ENCODE measurements around the gene HNF1A.

The HNF1A gene

DNA sequence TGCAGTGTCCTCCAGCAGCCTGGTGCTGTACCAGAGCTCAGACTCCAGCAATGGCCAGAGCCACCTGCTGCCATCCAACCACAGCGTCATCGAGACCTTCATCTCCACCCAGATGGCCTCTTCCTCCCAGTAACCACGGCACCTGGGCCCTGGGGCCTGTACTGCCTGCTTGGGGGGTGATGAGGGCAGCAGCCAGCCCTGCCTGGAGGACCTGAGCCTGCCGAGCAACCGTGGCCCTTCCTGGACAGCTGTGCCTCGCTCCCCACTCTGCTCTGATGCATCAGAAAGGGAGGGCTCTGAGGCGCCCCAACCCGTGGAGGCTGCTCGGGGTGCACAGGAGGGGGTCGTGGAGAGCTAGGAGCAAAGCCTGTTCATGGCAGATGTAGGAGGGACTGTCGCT lies 22.7 kb downstream of the HNF1A start:
- Histone ChIP-seq H3K27ac (no peak overlapping the region), H3K4me3 (no peak overlapping the region)
- TF ChIP-seq, protein P1, sequence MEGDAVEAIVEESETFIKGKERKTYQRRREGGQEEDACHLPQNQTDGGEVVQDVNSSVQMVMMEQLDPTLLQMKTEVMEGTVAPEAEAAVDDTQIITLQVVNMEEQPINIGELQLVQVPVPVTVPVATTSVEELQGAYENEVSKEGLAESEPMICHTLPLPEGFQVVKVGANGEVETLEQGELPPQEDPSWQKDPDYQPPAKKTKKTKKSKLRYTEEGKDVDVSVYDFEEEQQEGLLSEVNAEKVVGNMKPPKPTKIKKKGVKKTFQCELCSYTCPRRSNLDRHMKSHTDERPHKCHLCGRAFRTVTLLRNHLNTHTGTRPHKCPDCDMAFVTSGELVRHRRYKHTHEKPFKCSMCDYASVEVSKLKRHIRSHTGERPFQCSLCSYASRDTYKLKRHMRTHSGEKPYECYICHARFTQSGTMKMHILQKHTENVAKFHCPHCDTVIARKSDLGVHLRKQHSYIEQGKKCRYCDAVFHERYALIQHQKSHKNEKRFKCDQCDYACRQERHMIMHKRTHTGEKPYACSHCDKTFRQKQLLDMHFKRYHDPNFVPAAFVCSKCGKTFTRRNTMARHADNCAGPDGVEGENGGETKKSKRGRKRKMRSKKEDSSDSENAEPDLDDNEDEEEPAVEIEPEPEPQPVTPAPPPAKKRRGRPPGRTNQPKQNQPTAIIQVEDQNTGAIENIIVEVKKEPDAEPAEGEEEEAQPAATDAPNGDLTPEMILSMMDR (IDR thresholded peaks at IDR 0.05), result no peak
- DNase-seq (ENCODE audit: low spot score), result no peak

DNA sequence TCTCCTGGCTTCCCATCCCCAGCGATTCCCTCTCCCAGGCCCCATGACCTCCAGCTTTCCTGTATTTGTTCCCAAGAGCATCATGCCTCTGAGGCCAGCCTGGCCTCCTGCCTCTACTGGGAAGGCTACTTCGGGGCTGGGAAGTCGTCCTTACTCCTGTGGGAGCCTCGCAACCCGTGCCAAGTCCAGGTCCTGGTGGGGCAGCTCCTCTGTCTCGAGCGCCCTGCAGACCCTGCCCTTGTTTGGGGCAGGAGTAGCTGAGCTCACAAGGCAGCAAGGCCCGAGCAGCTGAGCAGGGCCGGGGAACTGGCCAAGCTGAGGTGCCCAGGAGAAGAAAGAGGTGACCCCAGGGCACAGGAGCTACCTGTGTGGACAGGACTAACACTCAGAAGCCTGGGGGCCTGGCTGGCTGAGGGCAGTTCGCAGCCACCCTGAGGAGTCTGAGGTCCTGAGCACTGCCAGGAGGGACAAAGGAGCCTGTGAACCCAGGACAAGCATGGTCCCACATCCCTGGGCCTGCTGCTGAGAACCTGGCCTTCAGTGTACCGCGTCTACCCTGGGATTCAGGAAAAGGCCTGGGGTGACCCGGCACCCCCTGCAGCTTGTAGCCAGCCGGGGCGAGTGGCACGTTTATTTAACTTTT lies 23.6 kb downstream of the HNF1A start:
- TF ChIP-seq, protein P1 (IDR thresholded peaks at IDR 0.05), result no peak
- H3K27ac ChIP-seq, result no peak overlapping the region
- no peak for DNase-seq (ENCODE audit: low spot score)
- no peak overlapping the region for H3K4me3 ChIP-seq

DNA sequence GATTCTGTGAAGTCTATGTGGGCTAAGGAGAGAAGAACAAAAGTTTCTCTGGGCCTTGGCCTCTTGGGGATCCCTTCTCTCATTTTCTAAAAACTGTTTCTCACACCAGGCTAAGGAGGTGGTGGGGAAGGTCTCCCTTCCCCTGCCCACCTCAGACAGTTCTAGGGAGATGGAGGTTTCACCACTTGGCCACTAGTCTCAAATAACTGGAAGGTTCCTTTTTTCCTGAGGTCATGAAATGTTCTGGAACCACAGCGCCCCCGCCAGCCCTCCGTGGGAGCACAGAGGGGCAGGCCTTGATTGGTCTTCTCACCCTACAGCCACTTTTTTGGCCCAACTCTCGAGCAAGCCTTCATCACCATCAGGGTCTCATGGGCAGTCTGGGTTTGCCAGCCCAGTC lies 25.3 kb downstream of the HNF1A start:
- TF ChIP-seq, protein P1 (IDR thresholded peaks at IDR 0.05), result no peak
- Histone ChIP-seq H3K4me3 (no peak overlapping the region), H3K27ac (no peak overlapping the region)
- DNase-seq (ENCODE audit: low spot score), result no peak

DNA sequence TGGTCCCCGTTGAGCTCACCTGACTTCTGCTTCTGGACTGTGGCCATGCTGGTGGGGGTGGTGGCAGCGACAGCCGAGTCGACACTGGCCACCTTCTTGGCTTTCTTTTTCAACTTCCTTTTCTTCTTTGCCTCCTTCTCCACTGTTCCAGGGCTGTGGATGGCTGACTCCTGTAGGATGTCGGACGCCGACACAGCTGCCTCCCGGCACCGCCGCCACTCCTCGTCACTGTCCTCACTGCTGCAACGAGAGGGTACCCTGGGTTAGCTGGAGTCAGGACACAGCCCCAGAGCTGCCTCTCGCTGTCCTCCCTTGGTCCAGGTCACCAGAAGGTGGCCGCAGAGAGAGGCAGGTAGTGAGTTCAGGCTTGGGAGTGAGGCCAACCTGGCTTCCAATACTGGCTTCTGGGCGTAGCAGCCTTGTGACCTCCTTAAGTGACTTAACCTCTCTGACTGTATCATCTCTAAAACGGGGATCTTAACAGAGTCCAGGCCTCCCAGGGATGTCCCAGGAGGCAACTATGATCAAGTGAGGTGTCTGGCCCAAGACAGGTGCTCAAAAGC lies 26.0 kb downstream of the HNF1A start:
- no peak overlapping the region for H3K4me3 ChIP-seq
- no peak for DNase-seq (ENCODE audit: low spot score)
- H3K27ac ChIP-seq, result no peak overlapping the region
- TF ChIP-seq, protein P1 (IDR thresholded peaks at IDR 0.05), result no peak

DNA sequence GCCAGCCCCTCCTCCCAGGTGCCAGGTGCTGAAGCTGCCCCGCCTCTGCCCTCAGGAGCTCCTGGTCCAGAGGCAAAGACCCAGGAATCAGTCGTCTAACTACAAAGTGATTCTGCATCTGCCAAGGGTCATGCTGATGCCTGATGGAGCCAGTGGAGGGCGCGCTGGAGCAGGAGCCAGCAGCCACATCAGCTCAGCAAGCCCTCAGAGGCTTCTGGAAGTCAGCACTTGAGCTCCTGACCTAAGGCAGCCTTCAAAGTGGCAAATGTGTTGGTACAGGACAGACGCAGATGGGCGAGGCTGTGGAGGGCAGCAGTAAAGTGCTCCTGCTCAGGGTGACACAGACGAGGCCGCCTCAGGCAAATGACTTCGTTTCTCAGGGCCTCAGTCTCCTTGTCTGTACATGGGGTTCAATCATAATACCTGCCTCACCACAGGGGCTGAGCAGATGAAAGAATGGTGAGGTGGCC lies 27.0 kb downstream of the HNF1A start:
- TF ChIP-seq, protein P1 (IDR thresholded peaks at IDR 0.05), result no peak
- H3K4me3 ChIP-seq, result no peak overlapping the region
- H3K27ac ChIP-seq, result no peak overlapping the region
- DNase-seq (ENCODE audit: low spot score), result no peak

DNA sequence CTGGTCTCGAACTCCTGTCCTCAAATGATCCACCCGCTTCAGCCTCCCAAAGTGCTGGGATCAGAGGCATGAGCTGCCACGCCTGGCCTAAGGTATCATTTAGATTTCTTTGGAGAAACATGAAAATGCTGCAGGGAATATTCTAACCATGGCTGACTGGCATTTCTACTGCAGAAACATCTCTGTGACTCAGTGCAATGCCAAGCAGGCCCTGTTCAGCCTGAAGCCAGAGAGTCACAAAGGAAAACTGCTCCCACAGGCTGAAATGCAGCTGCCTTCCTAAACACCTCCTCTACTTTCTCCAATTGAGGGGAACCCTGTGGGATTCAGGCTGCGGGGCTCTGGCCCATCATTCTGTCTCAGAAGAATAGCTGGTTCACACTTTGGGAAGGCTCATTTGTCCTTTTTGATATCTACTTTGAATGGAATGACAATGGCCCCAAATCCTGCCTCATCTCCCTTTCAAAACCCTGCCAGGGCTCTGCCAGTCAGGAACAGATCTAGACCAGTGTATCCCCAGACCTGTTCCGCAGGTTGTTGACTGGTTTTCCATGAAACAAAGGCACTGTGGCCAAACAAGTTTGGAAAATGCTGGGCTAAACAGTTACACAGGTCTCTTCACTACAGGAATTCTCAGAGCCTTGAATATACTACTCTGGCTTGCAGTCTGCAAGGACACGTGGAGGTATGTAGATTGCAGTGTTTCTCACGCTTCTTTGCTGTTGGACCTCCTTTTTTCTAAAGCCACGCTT lies 30.2 kb downstream of the HNF1A start:
- DNase-seq (ENCODE audit: low spot score), result no peak
- Histone ChIP-seq H3K27ac (no peak overlapping the region), H3K4me3 (no peak overlapping the region)
- TF ChIP-seq, protein P1 (IDR thresholded peaks at IDR 0.05), result no peak

Data from coronary artery (tissue), 2 donors.